Effector memory CD8-positive, alpha-beta T cell (primary cell): Measurements from ENCODE around the gene FGF6.
"Not testable (repeated sequence)": the region's sequence is repeated elsewhere in the genome, so short reads cannot be mapped to it uniquely, and the experiment has no call there.

Experiments used
- ATAC-seq: fragments of 150-1000 bp; cut with Tn5 transposase; replicated peaks from 2 replicates; pipeline ENCODE4 v1.10.0; 2021; ENCODE audit warnings: mild to moderate bottlenecking, moderate library complexity
- DNase-seq, 3 experiments: peaks; one replicate each; pipeline ENCODE4 v3.0.0; 2021
- H3K27ac Mint-ChIP-seq, 2 donors: one replicate each; pipeline ENCODE4 v1.8.0; 2022; ENCODE audit warnings: mild to moderate bottlenecking in 2 of 2, mixed read lengths in 2 of 2, moderate library complexity in 2 of 2
- H3K27me3 Mint-ChIP-seq, 2 donors: one replicate each; pipeline ENCODE4 v1.8.0; 2022; ENCODE audit warnings: mixed read lengths in 2 of 2
- H3K36me3 Mint-ChIP-seq: one replicate; pipeline ENCODE4 v1.8.0; 2022; ENCODE audit warnings: mild to moderate bottlenecking, moderate library complexity, mixed read lengths; ENCODE audit not compliant: insufficient read depth
- H3K4me1 Mint-ChIP-seq, 2 donors: one replicate each; pipeline ENCODE4 v1.8.0; 2022; ENCODE audit warnings: low read depth in 2 of 2, mixed read lengths in 2 of 2
- H3K4me3 Mint-ChIP-seq, 2 donors: one replicate each; pipeline ENCODE4 v1.8.0; 2022; ENCODE audit warnings: mild to moderate bottlenecking in 2 of 2, mixed read lengths in 2 of 2, moderate library complexity in 2 of 2
- H3K9me3 Mint-ChIP-seq, 2 donors: one replicate each; pipeline ENCODE4 v1.8.0; 2022; ENCODE audit warnings: mixed read lengths in 2 of 2

Gene FGF6

DNA sequence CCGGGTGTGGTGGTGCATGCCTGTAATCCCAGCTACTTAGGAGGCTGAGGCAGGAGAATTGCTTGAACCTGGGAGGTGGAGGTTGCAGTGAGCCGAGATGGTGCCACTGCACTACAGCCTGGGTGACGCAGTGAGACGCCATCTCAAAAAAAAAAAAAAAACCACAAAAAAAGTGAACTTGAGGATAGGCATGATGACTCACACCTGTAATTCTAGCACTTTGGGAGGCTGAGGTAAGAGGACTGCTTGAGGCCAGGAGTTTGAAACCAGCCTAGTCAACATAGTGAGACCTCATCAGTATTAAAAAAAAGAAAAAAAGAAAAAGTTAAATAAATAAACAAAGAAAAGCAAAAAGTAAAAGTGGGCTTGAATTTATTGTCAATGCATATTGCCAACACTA, 10.2 kb upstream of the FGF6 start:
- H3K36me3 Mint-ChIP-seq: not testable (repeated sequence)

DNA sequence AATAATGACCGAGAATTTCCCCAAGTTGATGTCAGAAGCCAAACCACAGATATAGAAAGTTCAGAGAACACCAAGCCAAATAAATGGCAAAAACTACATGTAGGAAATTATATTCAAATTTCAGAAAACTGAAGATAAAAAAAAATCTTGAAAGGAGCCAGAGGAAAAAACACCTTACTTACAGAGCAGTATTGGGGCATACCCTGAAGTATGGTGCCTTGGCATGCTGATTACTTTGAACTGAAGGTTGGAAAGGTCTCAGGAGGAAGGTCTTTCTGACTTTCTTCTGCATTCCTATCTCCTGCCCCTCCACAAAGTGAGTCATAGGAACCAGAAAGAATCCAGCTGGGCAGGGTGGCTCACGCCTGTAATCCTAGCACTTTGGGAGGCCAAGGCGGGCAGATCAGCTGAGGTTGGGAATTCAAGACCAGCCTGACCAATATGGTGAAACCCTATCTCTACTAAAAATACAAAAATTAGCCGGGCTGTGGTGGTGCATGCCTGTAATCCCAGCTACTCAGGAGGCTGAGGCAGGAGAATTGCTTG, 8.8 kb upstream of the FGF6 start:
- no peaks in the 10 kb centered on the region for H3K36me3 Mint-ChIP-seq
- H3K27me3 Mint-ChIP-seq: peaks cover 44 to 61% of the 10 kb centered on the region in 2 donors
- ATAC-seq: no peak
- H3K4me3 Mint-ChIP-seq: no peak overlapping the region
- no peaks in the 10 kb centered on the region for H3K4me1 Mint-ChIP-seq
- H3K27ac Mint-ChIP-seq: no peak overlapping the region
- DNase-seq: no peak
- H3K9me3 Mint-ChIP-seq: peaks cover 0 to 1% of the 10 kb centered on the region in 2 donors

More for the DNA sequence above, 10.2 kb upstream of the FGF6 start:
- not testable (repeated sequence) for H3K4me3 Mint-ChIP-seq, H3K9me3 Mint-ChIP-seq, H3K27ac Mint-ChIP-seq, H3K4me1 Mint-ChIP-seq, ATAC-seq, DNase-seq
- peaks cover 35 to 52% of the 10 kb centered on the region in 2 donors for H3K27me3 Mint-ChIP-seq

DNA sequence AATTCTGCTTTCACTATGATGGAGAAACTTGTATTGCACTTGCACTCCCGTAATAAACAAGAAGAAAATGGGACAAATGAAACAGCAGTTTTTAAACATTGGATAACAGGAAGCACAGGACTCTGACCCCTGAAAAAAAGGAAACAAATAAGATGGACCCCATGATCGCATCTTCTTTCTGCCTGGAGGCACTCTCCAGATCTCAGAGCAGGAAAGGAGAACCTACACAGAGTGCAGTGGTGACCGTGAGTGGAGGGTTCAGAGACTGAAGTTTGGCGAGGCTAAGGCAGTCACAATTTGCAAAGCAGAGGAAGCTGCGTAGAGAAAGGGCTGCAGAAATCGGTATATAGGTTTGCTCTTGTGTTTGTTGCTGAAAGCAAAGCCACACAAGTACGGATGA, 6.1 kb upstream of the FGF6 start:
- peaks cover 0 to 1% of the 10 kb centered on the region in 2 donors for H3K9me3 Mint-ChIP-seq
- ATAC-seq (no peak), DNase-seq (no peak)
- H3K27ac Mint-ChIP-seq: no peak overlapping the region
- H3K36me3 Mint-ChIP-seq: no peaks in the 10 kb centered on the region
- H3K27me3 Mint-ChIP-seq: peaks cover 54 to 79% of the 10 kb centered on the region in 2 donors
- no peaks in the 10 kb centered on the region for H3K4me1 Mint-ChIP-seq
- no peak overlapping the region for H3K4me3 Mint-ChIP-seq

DNA sequence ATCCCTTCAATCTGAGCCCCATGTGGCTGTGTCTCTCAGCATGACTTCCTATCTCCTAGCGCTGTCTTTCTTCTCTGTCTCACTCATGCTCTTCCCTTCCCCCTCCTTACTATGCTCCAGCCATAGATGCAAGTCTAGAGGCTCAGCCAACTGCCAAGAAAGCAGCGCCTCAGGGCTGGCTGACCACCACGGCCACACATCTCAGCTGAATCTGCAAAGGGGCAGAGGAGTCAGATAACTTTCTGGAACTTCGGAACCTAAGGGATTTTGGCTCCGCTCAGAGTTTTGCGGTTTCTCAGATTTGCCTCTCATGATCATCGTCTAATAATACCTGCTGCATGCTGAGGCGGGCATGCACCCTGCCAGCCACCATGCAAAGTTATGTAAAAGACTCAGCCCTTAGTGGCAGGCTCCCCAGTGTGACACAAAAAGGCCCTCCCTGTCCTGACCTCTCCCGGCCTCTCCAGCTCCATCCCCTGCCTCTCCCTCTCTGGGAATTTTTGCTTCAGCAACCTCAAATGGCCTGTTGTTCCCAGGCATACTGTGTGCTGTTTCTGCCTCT, 5.0 kb upstream of the FGF6 start:
- Mint-ChIP-seq H3K27ac (no peak overlapping the region), H3K9me3 (peaks cover 0 to 1% of the 10 kb centered on the region in 2 donors), H3K4me1 (no peaks in the 10 kb centered on the region), H3K36me3 (no peaks in the 10 kb centered on the region), H3K4me3 (no peak overlapping the region), H3K27me3 (peaks cover 60 to 86% of the 10 kb centered on the region in 2 donors)
- no peak for ATAC-seq
- DNase-seq: no peak

DNA sequence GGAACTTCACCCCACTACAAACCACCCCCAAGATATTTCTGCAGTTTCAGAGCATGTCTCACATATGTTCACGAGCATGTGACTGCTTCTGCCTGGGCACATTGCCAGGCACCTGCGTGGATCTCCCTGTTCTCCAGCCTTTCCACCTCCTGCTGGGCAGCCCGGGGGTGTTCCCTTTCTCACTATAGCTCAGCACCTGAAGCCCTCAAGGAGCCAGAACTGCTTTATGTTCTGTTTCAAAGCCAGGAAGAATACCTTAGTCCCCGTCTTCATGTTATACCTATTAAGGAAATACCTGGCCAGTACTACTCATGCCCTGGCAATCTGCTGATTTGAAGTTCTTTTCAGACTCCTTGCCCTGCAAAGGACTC, 4.2 kb upstream of the FGF6 start:
- H3K4me3 Mint-ChIP-seq: no peak overlapping the region
- H3K4me1 Mint-ChIP-seq: no peaks in the 10 kb centered on the region
- H3K27me3 Mint-ChIP-seq: peaks cover 61 to 87% of the 10 kb centered on the region in 2 donors
- ATAC-seq: no peak
- DNase-seq: no peak
- H3K27ac Mint-ChIP-seq: no peak overlapping the region
- H3K9me3 Mint-ChIP-seq: peaks cover 0 to 1% of the 10 kb centered on the region in 2 donors
- no peaks in the 10 kb centered on the region for H3K36me3 Mint-ChIP-seq

DNA sequence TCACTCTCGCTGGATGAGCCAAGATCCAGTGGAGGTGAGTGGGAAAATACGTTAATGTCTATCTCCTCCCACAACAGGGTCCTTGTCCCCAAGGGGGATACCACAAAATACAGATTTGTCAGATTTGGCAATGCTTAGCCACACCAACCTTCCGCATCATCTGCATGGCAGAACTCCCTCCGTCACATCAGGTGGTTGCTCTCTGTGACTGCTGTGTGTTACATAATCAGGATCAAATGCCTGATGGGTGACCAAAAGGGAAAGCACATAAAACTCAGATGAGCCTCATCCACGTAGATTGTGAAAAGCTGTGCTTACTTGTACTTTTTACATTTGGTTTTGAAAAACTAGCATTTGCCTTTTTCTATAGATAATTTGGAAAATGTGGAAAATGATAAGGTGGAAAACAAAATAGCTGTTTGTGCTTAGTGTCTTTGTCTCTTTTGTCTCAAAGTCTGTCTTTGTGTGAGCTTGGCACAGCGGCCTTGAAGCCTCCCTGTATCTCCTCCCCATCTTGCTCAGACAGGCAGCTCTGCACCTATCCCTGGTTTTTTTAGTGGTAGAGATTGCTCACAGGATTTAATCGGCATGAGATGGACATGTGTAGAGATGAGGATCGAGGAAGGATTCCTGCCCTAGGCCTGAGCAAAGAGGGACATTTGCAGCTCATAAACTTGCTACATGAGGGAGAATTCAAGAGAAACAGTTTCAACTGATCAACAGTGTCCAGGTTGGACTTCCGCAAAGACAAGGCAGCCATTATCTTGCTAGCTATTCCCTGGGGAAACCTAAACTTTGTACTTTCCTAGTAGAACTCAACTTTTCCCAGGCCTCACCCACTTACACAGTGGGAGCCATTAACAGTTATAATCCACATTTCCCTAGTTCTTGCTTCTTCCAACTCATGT, 3.6 kb upstream of the FGF6 start:
- ATAC-seq (no peak), DNase-seq (no peak)
- Mint-ChIP-seq H3K9me3 (peaks cover 0 to 1% of the 10 kb centered on the region in 2 donors), H3K4me3 (no peak overlapping the region), H3K36me3 (no peaks in the 10 kb centered on the region), H3K27me3 (peaks cover 64 to 85% of the 10 kb centered on the region in 2 donors), H3K4me1 (no peaks in the 10 kb centered on the region), H3K27ac (no peak overlapping the region)

DNA sequence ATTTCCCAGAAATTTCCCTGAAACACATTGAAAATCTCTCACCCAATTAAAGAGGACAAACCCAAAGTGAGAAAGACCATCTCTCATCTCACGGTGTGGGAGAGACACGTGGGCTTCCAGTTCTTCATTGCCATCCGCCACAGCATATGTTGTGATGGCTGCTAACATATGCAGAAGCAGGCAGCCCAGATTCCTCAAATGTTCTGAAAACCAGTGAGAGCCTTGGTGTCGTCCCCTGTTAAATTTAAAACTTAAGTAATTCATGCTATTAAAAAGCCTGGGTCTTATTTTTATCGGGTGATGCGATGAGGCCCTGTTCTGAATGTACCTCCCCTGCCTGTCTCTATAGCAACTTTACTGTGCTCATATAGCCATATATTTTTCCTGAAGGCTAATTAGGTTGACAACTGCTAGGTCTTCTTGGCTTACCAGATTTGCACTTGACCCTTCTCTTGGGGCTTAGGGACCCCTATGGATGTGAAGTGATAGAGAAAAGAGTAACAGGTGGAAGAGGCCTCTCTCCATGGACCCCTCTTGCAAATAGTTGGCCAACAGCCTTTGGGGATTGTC, 2.8 kb upstream of the FGF6 start:
- no peak overlapping the region for H3K4me3 Mint-ChIP-seq
- no peak for DNase-seq
- H3K4me1 Mint-ChIP-seq: no peaks in the 10 kb centered on the region
- peaks cover 0 to 1% of the 10 kb centered on the region in 2 donors for H3K9me3 Mint-ChIP-seq
- no peak overlapping the region for H3K27ac Mint-ChIP-seq
- ATAC-seq: no peak
- H3K27me3 Mint-ChIP-seq: peaks cover 63 to 84% of the 10 kb centered on the region in 2 donors
- H3K36me3 Mint-ChIP-seq: no peaks in the 10 kb centered on the region

DNA sequence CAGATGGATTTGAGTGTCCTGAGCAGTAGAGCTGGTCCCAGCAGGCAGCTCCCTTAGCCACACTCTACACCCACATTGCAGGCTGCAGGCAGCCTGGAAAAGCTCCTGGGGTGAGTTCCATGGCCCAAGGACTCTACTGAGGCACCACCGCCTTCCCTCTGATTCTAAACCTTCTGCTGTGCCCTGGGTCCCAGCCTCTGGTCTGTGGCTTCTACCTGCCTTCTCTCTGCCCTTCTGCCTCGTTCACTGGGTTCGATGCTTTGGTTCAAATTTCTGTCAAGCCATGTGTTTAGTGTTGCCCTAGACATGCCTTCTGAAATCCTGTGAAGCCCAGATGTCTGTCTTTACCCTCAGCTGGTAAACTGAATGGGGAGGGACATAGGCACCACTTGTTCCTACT, 1.5 kb upstream of the FGF6 start:
- H3K27me3 Mint-ChIP-seq: peaks cover 69 to 81% of the 10 kb centered on the region in 2 donors
- no peaks in the 10 kb centered on the region for H3K36me3 Mint-ChIP-seq
- DNase-seq: no peak
- no peak overlapping the region for H3K27ac Mint-ChIP-seq
- H3K4me1 Mint-ChIP-seq: no peaks in the 10 kb centered on the region
- no peak for ATAC-seq
- no peak overlapping the region for H3K4me3 Mint-ChIP-seq
- H3K9me3 Mint-ChIP-seq: no peaks in the 10 kb centered on the region

DNA sequence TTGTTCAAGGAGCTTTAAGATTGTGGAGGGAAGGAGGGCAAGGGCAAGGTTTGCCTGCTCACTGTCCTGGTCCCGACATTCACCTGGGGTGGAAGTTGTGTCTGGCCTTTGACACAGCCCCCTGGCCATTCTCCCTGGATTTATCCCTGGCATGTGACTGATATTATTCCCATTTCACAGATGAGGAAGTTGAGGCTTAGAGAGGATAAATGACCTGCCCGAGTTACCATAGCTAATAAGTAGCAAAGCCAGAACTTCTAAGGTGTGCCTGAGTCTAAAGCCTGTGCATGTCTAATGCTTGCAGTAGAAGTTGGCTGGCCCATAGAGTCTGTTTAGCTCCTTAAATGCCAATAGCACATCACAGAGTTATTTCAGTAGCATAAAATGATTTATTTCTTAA, 720 bp upstream of the FGF6 start:
- H3K4me3 Mint-ChIP-seq: no peak overlapping the region
- peaks cover 64 to 79% of the 10 kb centered on the region in 2 donors for H3K27me3 Mint-ChIP-seq
- H3K36me3 Mint-ChIP-seq: no peaks in the 10 kb centered on the region
- H3K4me1 Mint-ChIP-seq: no peaks in the 10 kb centered on the region
- H3K27ac Mint-ChIP-seq: no peak overlapping the region
- no peak for DNase-seq
- no peak for ATAC-seq
- H3K9me3 Mint-ChIP-seq: no peaks in the 10 kb centered on the region

DNA sequence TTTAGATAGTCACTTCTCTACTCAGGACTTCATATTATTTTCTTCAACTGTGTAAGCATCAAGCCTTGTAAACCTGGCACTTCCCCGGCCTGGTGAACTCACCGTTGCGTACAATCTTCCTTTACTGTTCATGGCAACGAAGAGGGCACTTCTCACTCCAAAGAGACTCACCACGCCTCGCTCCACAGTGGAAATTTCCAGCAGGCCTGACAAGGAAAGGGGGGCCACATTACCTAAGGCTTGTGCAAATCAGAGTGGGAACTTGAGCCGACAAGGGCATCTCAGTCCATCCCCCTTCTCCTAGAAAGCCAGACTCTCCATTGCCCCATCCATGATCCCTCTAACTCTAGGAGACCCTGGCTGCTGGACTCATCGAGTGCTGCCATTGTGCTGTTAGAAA, 1.6 kb downstream of the FGF6 start:
- Mint-ChIP-seq H3K9me3 (no peaks in the 10 kb centered on the region), H3K4me1 (peaks cover 0 to 2% of the 10 kb centered on the region in 2 donors), H3K4me3 (no peak overlapping the region), H3K27ac (no peak overlapping the region), H3K36me3 (no peaks in the 10 kb centered on the region), H3K27me3 (peaks cover 53 to 77% of the 10 kb centered on the region in 2 donors)
- ATAC-seq (no peak), DNase-seq (no peak)

DNA sequence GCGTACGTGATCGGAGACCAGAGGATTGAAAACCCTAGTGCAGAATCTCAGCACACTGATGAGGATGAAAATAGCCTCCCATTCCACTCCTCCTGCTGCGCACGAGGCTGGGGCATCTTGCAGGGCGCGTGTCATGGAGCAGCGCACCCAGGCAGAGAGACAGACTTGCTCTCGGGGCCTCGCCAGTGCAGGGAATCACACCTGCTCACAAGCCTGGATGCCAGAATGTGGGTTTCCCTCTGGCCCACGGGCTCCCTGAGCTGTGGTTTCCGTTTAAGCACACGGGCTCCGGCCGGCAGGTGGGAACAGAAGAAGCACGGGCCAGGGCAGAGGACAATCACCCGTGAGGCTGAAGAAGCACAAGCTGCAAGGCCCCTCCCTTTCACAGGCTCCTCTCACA, 2.0 kb downstream of the FGF6 start:
- Mint-ChIP-seq H3K36me3 (peaks cover under 1% of the 10 kb centered on the region), H3K27me3 (peaks cover 57 to 77% of the 10 kb centered on the region in 2 donors), H3K9me3 (no peaks in the 10 kb centered on the region), H3K4me3 (no peak overlapping the region), H3K4me1 (peaks cover 0 to 2% of the 10 kb centered on the region in 2 donors), H3K27ac (no peak overlapping the region)
- DNase-seq (no peak), ATAC-seq (no peak)

DNA sequence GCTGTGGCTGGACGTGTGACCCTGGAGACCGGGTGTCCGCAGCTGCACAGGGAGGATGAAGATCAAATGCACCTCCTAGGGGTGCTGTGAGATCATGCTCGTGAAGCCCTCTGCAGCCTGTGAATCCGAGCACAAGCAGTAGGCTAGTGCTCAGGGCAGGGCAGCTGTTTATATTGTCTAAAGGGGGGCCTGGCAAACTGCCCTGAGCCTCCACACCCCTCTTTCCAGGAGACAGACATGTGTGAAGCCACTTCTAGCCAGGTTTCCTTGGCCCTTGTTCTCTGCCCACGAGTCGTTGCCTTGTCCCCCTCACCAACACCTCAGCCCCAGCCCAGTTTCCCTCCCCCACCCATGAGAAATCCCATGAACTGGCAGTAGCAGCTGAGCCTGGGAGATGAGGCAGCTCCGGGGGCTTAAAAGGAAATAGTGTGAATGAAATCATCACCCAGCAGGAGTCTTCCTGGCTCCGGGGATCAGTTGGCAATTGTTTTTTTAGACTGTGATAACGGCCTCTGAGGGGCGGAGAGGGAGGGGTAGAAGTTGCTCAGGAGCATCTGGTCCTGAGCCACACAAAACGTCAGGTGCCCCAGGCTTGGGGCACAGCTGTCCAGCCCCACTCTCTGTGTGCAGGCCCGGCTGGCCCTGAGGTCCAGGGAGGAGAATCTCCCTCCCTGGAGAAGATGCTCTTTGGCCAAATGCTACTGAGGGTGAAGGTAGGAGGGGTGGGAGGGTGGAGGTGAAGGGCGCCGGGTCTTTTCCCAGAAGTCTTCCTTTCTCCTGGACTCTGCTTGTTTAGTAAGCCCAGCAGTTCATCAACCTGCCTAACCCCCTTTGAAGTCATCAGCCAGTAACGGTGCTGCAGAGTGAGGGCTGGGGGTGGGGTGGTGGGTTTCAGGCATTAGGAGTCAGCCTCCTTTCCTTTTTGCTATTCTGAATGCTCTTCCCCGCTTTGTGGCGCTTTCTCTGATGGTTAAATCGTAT, 4.0 kb downstream of the FGF6 start:
- no peak overlapping the region for H3K27ac Mint-ChIP-seq
- no peaks in the 10 kb centered on the region for H3K9me3 Mint-ChIP-seq
- DNase-seq: no peak
- ATAC-seq: no peak
- H3K27me3 Mint-ChIP-seq: peaks cover 50 to 68% of the 10 kb centered on the region in 2 donors
- no peak overlapping the region for H3K4me3 Mint-ChIP-seq
- H3K4me1 Mint-ChIP-seq: peaks cover 0 to 2% of the 10 kb centered on the region in 2 donors
- peaks cover 4% of the 10 kb centered on the region for H3K36me3 Mint-ChIP-seq
